Keratinocyte (primary cell): ENCODE measurements around the gene DIPK1A. TPM values are rescaled to one million over a fixed set of nuclear protein-coding genes. Genes with fewer than 3 reads are reported as not detected.

ENCODE experiments used
- DNase-seq: peaks from one replicate; pipeline ENCODE4 v3.0.0-alpha.2; 2011; ENCODE audit warnings: low read depth, missing footprints, low spot score
- FAIRE-seq: peaks from 2 replicates; lab custom pipeline; 2011; peaks lifted over from hg19 to GRCh38; lab: Jason Lieb, UNC
- H2AFZ ChIP-seq: 2 replicates; pipeline ENCODE4 v1.6.0; 2012; ENCODE audit warnings: low read length, control low read depth, inconsistent platforms; ENCODE audit not compliant: control insufficient read depth
- H3K27ac ChIP-seq: 2 replicates; pipeline ENCODE4 v1.5.1; 2011; ENCODE audit warnings: low read length; ENCODE audit not compliant: control insufficient read depth, insufficient read depth
- H3K27me3 ChIP-seq: 3 replicates; pipeline ENCODE4 v1.6.0; 2011; ENCODE audit warnings: low read length; ENCODE audit not compliant: control insufficient read depth, insufficient read depth; ENCODE audit errors: extremely low read depth
- H3K36me3 ChIP-seq, 2 experiments: 2 replicates in 1 of 2; 3 replicates in 1 of 2; pipeline ENCODE4 v1.5.1; 2011; ENCODE audit warnings: low read length in 2 of 2, mild to moderate bottlenecking in 1 of 2; ENCODE audit not compliant: control insufficient read depth in 2 of 2, insufficient read depth in 2 of 2; ENCODE audit errors: extremely low read depth in 1 of 2
- H3K4me1 ChIP-seq: 3 replicates; pipeline ENCODE4 v1.5.1; 2011; ENCODE audit warnings: low read length; ENCODE audit not compliant: control insufficient read depth, insufficient read depth; ENCODE audit errors: extremely low read depth
- H3K4me2 ChIP-seq: 3 replicates; pipeline ENCODE4 v1.6.0; 2011; ENCODE audit warnings: low read depth, low read length; ENCODE audit not compliant: control insufficient read depth, insufficient read depth; ENCODE audit errors: extremely low read depth
- H3K4me3 ChIP-seq, 3 experiments: fragments of 200-600 bp in 1 of 3; sonication (generic) in 1 of 3; 2 replicates in 2 of 3; 3 replicates in 1 of 3; pipeline ENCODE4 v1.5.1; 2011 to 2016; ENCODE audit warnings: low read length in 3 of 3, mild to moderate bottlenecking in 3 of 3, control low read depth in 2 of 3, inconsistent platforms in 1 of 3, low read depth in 1 of 3, mixed read lengths in 1 of 3, mixed run types in 1 of 3, moderate library complexity in 1 of 3; ENCODE audit not compliant: control insufficient read depth in 2 of 3, insufficient read depth in 2 of 3; ENCODE audit errors: extremely low read depth in 1 of 3
- H3K79me2 ChIP-seq: 2 replicates; pipeline ENCODE4 v1.6.0; 2012; ENCODE audit warnings: low read length; ENCODE audit not compliant: control insufficient read depth, insufficient read depth
- H3K9ac ChIP-seq: 3 replicates; pipeline ENCODE4 v1.6.0; 2011; ENCODE audit warnings: low read length; ENCODE audit not compliant: control insufficient read depth, insufficient read depth; ENCODE audit errors: extremely low read depth
- H3K9me1 ChIP-seq: 3 replicates; pipeline ENCODE4 v1.6.0; 2011; ENCODE audit warnings: low read length; ENCODE audit not compliant: control insufficient read depth, insufficient read depth; ENCODE audit errors: extremely low read depth
- H3K9me3 ChIP-seq: 2 replicates; pipeline ENCODE4 v1.5.1; 2012; ENCODE audit warnings: low read depth, low read length; ENCODE audit not compliant: control insufficient read depth
- H4K20me1 ChIP-seq: 3 replicates; pipeline ENCODE4 v1.6.0; 2011; ENCODE audit warnings: low read length; ENCODE audit not compliant: control insufficient read depth, insufficient read depth; ENCODE audit errors: extremely low read depth
- EZH2 ChIP-seq: IDR thresholded peaks from one replicate; pipeline ENCODE4 v1.6.1; 2012; ENCODE audit warnings: inconsistent platforms, mild to moderate bottlenecking, low read length, moderate library complexity
- dilution Hi-C: fragments of 300-500 bp; cut with MboI; formaldehyde crosslinking; loops from one replicate; pipeline ENCODE4 v1.7.0; 2020; ENCODE audit warnings: low sequenced_read_pairs; ENCODE audit not compliant: extremely low pct_ligation_motif_present
- polyA plus RNA-seq, 5 experiments: library from polyadenylated mRNA; depleted of rRNA in 3 of 5; stranded (reverse) in 3 of 5; stranded (forward) in 1 of 5; unstranded in 1 of 5; fragments of >200 nt; gene quantifications; 1 replicate in 1 of 5; 2 replicates in 3 of 5; 3 replicates in 1 of 5; pipeline versions ENCODE4 v1.2.1 to v1.2.3, GENCODE V29; 2011 to 2012; ENCODE audit warnings: missing spikeins in 2 of 5, low read depth in 1 of 5, low replicate concordance in 1 of 5
- TF ChIP-seq, protein P1 (sequence below), 3 experiments: IDR thresholded peaks in 1 of 3; conservative IDR thresholded peaks in 1 of 3; optimal IDR thresholded peaks in 1 of 3; 2 replicates in 2 of 3; 3 replicates in 1 of 3; pipeline versions ENCODE3 to v1.5.1; 2011; ENCODE audit warnings: low read length in 3 of 3, mild to moderate bottlenecking in 3 of 3, moderate library complexity in 2 of 3, control low read depth in 1 of 3, inconsistent platforms in 1 of 3; ENCODE audit not compliant: insufficient read depth in 2 of 3; ENCODE audit errors: extremely low read depth in 1 of 3

The DIPK1A gene
- polyA plus RNA-seq, 1 donor (not counting 4 experiments of a cell fraction or from before 2014, with no cell fraction given): 22.0 TPM

DNA sequence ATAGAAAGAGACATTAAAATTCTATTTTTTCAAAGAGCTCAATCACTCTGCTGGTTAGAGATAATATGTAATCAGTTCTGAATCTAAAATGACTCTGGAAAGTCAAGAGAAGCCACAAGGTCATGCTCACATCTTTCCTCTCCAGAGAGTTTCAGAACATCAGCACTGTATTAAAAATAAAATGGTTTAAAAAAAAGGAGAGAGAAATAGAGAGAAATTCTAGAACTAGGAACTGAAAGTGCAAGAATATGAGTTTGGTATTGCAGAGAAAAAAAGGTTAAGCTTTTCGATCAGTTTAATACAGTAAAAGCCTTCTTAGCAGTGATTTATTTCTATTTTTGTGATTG lies 44.0 kb upstream of the DIPK1A start:
- H3K79me2 ChIP-seq: no peaks in the 10 kb centered on the region
- no peak overlapping the region for H3K4me2 ChIP-seq
- dilution Hi-C loops: no loop called here
- DNase-seq (no peak), FAIRE-seq (no peak)
- H3K9ac ChIP-seq: no peak overlapping the region
- no peak overlapping the region for H3K27ac ChIP-seq
- TF ChIP-seq, protein P1, sequence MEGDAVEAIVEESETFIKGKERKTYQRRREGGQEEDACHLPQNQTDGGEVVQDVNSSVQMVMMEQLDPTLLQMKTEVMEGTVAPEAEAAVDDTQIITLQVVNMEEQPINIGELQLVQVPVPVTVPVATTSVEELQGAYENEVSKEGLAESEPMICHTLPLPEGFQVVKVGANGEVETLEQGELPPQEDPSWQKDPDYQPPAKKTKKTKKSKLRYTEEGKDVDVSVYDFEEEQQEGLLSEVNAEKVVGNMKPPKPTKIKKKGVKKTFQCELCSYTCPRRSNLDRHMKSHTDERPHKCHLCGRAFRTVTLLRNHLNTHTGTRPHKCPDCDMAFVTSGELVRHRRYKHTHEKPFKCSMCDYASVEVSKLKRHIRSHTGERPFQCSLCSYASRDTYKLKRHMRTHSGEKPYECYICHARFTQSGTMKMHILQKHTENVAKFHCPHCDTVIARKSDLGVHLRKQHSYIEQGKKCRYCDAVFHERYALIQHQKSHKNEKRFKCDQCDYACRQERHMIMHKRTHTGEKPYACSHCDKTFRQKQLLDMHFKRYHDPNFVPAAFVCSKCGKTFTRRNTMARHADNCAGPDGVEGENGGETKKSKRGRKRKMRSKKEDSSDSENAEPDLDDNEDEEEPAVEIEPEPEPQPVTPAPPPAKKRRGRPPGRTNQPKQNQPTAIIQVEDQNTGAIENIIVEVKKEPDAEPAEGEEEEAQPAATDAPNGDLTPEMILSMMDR (optimal IDR thresholded peaks at IDR 0.05 in 1 of 3, IDR thresholded peaks at IDR 0.05 in 1 of 3, conservative IDR thresholded peaks at IDR 0.05 in 1 of 3; ENCODE audit: extremely low read depth in 1 of 3, insufficient read depth in 2 of 3, low read length in 3 of 3): no peak
- TF ChIP-seq EZH2: no peak
- H3K4me3 ChIP-seq: no peak overlapping the region
- H2AFZ ChIP-seq: no peak overlapping the region
- no peaks in the 10 kb centered on the region for H3K36me3 ChIP-seq
- no peaks in the 10 kb centered on the region for H3K9me3 ChIP-seq
- peaks cover 4% of the 10 kb centered on the region for H3K27me3 ChIP-seq
- no peaks in the 10 kb centered on the region for H4K20me1 ChIP-seq
- no peaks in the 10 kb centered on the region for H3K9me1 ChIP-seq
- peaks cover 6% of the 10 kb centered on the region for H3K4me1 ChIP-seq

DNA sequence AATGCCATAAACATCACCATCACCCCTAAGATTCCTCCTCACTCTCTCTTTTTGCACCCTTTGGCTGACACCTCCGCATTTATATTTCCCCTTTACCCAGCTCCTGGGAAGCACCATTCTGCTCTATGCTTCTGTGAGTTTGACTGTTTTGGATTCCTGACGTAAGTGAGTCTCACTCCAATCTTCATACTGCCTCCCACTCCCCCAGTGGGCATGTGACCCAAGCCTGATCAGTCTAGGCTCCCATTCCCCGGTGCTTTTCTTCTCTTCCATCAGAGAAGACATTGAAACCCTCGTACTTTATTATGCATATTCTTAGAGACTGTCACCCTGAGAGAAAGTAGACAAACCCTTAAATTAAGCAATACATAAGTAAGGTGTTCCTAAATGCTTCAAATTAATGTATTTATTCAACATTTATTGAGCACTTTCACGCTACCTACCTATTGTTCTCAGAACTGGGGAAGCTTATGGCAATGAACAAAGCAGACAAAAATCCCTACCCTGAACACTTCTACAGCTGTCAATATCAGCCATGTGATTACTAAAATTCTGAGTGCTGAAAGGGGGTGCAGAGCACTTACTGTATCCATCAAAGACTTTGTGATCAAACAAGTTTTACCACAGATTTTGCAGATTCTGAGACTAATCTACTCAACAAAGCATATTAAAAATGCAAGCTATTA lies 43.4 kb upstream of the DIPK1A start:
- H4K20me1 ChIP-seq: no peaks in the 10 kb centered on the region
- H3K9ac ChIP-seq: no peak overlapping the region
- no peak overlapping the region for H3K27ac ChIP-seq
- dilution Hi-C loops: no loop called here
- TF ChIP-seq EZH2: no peak
- TF ChIP-seq, protein P1 (optimal IDR thresholded peaks at IDR 0.05 in 1 of 3, IDR thresholded peaks at IDR 0.05 in 1 of 3, conservative IDR thresholded peaks at IDR 0.05 in 1 of 3; ENCODE audit: extremely low read depth in 1 of 3, insufficient read depth in 2 of 3, low read length in 3 of 3): no peak
- H3K9me1 ChIP-seq: no peaks in the 10 kb centered on the region
- H3K4me2 ChIP-seq: no peak overlapping the region
- no peak overlapping the region for H3K4me3 ChIP-seq
- no peaks in the 10 kb centered on the region for H3K36me3 ChIP-seq
- no peak for DNase-seq
- peaks cover 4% of the 10 kb centered on the region for H3K27me3 ChIP-seq
- FAIRE-seq: no peak
- H3K4me1 ChIP-seq: peaks cover 6% of the 10 kb centered on the region
- H2AFZ ChIP-seq: no peak overlapping the region
- H3K79me2 ChIP-seq: no peaks in the 10 kb centered on the region
- no peaks in the 10 kb centered on the region for H3K9me3 ChIP-seq
